Measurements from ENCODE around the gene BTG2. TPM values are rescaled to one million over a fixed set of nuclear protein-coding genes. Genes with fewer than 3 reads are reported as not detected.

The BTG2 gene
- total RNA-seq, 1 donor: 14.5 TPM

DNA sequence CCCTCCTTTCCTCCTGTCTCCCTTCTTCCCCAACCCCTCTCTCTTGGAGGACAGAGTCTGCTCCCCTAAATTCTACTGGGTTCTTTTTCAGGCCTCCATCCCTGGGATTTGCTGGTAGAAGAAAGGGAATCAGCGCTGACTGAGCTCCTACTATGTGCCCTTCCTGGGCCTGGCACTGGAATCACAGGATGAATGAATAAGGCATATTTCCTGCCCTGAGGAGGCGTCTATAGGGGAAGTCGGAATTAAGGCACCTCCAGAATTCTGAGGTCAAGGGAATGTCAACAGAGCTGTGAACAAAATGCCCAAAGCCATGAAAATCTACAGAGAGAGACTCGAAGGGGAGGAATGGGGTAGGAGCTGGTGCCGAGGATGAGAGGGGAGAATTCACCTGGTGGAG is 17.4 kb upstream of the BTG2 start:
- Histone ChIP-seq H3K79me2 (ENCODE audit: insufficient read depth, low read length) (no peaks in the 10 kb centered on the region), H3K27me3 (ENCODE audit: insufficient read depth, low read length) (peaks cover 27% of the 10 kb centered on the region), H3K9me3 (ENCODE audit: low read depth, low read length) (no peaks in the 10 kb centered on the region), H3K27ac (ENCODE audit: low read depth, low read length) (no peak overlapping the region), H3K36me3 (ENCODE audit: insufficient read depth, low read length) (no peaks in the 10 kb centered on the region), H3K4me2 (ENCODE audit: insufficient read depth, low read length) (no peak overlapping the region), H3K4me1 (ENCODE audit: insufficient read depth, low read length) (peaks cover 3% of the 10 kb centered on the region), H2AFZ (ENCODE audit: low read length) (no peak overlapping the region), H4K20me1 (ENCODE audit: insufficient read depth, low read length) (no peaks in the 10 kb centered on the region), H3K4me3 (ENCODE audit: insufficient read depth, low read length) (no peak overlapping the region)
- TF ChIP-seq, protein P1, sequence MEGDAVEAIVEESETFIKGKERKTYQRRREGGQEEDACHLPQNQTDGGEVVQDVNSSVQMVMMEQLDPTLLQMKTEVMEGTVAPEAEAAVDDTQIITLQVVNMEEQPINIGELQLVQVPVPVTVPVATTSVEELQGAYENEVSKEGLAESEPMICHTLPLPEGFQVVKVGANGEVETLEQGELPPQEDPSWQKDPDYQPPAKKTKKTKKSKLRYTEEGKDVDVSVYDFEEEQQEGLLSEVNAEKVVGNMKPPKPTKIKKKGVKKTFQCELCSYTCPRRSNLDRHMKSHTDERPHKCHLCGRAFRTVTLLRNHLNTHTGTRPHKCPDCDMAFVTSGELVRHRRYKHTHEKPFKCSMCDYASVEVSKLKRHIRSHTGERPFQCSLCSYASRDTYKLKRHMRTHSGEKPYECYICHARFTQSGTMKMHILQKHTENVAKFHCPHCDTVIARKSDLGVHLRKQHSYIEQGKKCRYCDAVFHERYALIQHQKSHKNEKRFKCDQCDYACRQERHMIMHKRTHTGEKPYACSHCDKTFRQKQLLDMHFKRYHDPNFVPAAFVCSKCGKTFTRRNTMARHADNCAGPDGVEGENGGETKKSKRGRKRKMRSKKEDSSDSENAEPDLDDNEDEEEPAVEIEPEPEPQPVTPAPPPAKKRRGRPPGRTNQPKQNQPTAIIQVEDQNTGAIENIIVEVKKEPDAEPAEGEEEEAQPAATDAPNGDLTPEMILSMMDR (IDR thresholded peaks at IDR 0.05; ENCODE audit: extremely low read depth, low read depth, low read length): no peak
- DNase-seq (ENCODE audit: insufficient read length, low spot score, missing footprints): no peak

- Histone ChIP-seq H3K4me1 (ENCODE audit: insufficient read depth, low read length) (peaks cover 3% of the 10 kb centered on the region), H3K36me3 (ENCODE audit: insufficient read depth, low read length) (no peaks in the 10 kb centered on the region), H3K27ac (ENCODE audit: low read depth, low read length) (no peak overlapping the region), H4K20me1 (ENCODE audit: insufficient read depth, low read length) (no peaks in the 10 kb centered on the region), H3K27me3 (ENCODE audit: insufficient read depth, low read length) (peaks cover 26% of the 10 kb centered on the region), H3K9me3 (ENCODE audit: low read depth, low read length) (no peaks in the 10 kb centered on the region), H2AFZ (ENCODE audit: low read length) (no peak overlapping the region), H3K4me3 (ENCODE audit: insufficient read depth, low read length) (no peak overlapping the region), H3K79me2 (ENCODE audit: insufficient read depth, low read length) (no peaks in the 10 kb centered on the region), H3K4me2 (ENCODE audit: insufficient read depth, low read length) (no peak overlapping the region)
- TF ChIP-seq, protein P1 (IDR thresholded peaks at IDR 0.05; ENCODE audit: extremely low read depth, low read depth, low read length): no peak
- peak; percentile 1 for DNase-seq (ENCODE audit: insufficient read length, low spot score, missing footprints)
Observed at GRCh38 chr1:203288400-203288799, 16.9 kb upstream of the BTG2 start.

DNA sequence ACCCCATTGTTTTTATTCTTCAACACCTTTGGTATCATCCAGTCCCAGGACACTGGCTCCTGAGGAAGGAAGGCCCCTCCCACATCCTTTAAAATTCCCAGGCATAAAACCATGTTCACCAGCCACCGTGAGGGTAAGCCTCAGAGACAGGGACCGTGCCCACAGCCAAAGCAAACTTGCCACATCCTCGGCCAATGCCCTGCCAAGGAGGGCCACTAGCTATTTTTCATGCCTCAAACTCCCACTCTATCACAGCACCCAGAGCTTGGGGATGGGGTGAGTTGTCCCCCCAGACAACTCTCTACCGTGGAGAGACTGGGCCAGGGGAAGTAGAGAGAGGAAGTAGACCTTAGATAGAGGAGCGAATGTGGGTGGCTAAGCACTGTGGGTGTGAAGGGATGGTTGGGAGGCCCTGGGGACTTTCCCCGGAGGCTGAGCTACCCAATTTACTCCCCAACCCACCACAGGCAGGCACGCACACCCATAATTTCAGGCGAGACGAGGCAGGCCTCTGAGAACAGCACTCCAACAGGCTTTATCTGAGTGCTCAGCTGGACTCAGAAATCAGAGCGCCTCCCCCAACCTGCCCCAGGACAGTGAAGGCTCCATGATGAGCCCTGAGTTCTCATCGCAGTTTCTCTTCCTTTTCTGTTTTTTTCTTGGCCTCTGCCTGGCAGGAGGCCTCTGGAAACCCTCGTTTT is 15.9 kb upstream of the BTG2 start:
- H3K4me1 ChIP-seq (ENCODE audit: insufficient read depth, low read length): peaks cover 3% of the 10 kb centered on the region
- peak; percentile 71 for DNase-seq (ENCODE audit: insufficient read length, low spot score, missing footprints)

DNA sequence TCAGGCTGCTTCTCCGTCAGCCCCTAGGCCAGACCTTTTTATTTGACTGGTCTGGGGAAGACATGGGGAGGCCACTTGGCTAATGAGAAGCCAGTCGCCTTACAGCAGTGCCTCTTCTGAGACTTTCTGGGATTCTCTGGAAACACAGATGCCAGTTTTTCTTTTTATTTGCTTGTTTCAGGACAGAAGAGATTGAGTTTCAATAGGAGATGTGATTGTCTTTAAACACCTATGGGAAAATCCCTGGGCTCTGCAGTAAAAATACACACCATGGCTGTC is 15.4 kb upstream of the BTG2 start:
- no peaks in the 10 kb centered on the region for H3K36me3 ChIP-seq (ENCODE audit: insufficient read depth, low read length)
- H2AFZ ChIP-seq (ENCODE audit: low read length): no peak overlapping the region
- peak overlapping the region; percentile 7 for H3K4me2 ChIP-seq (ENCODE audit: insufficient read depth, low read length)
- H3K9me3 ChIP-seq (ENCODE audit: low read depth, low read length): no peaks in the 10 kb centered on the region
- no peaks in the 10 kb centered on the region for H4K20me1 ChIP-seq (ENCODE audit: insufficient read depth, low read length)
- H3K4me3 ChIP-seq (ENCODE audit: insufficient read depth, low read length): peak overlapping the region; percentile 2
- H3K27me3 ChIP-seq (ENCODE audit: insufficient read depth, low read length): peaks cover 20% of the 10 kb centered on the region
- H3K4me1 ChIP-seq (ENCODE audit: insufficient read depth, low read length): peaks cover 3% of the 10 kb centered on the region
- H3K79me2 ChIP-seq (ENCODE audit: insufficient read depth, low read length): no peaks in the 10 kb centered on the region
- no peak overlapping the region for H3K27ac ChIP-seq (ENCODE audit: low read depth, low read length)
- TF ChIP-seq, protein P1 (IDR thresholded peaks at IDR 0.05; ENCODE audit: extremely low read depth, low read depth, low read length): no peak
- DNase-seq (ENCODE audit: insufficient read length, low spot score, missing footprints): peak; percentile 34

More for the DNA sequence above, 15.9 kb upstream of the BTG2 start:
- Histone ChIP-seq H3K27ac (ENCODE audit: low read depth, low read length) (no peak overlapping the region), H3K9me3 (ENCODE audit: low read depth, low read length) (no peaks in the 10 kb centered on the region), H2AFZ (ENCODE audit: low read length) (peak overlapping the region; percentile 60), H4K20me1 (ENCODE audit: insufficient read depth, low read length) (no peaks in the 10 kb centered on the region), H3K36me3 (ENCODE audit: insufficient read depth, low read length) (no peaks in the 10 kb centered on the region), H3K79me2 (ENCODE audit: insufficient read depth, low read length) (no peaks in the 10 kb centered on the region), H3K27me3 (ENCODE audit: insufficient read depth, low read length) (peaks cover 23% of the 10 kb centered on the region), H3K4me3 (ENCODE audit: insufficient read depth, low read length) (no peak overlapping the region), H3K4me2 (ENCODE audit: insufficient read depth, low read length) (no peak overlapping the region)
- TF ChIP-seq, protein P1 (IDR thresholded peaks at IDR 0.05; ENCODE audit: extremely low read depth, low read depth, low read length): no peak

Data from osteoblast (primary cell).